IPS-15b (cell line): ENCODE data around the gene COPRS.
"Not testable (repeated sequence)": the region's sequence is repeated elsewhere in the genome, so short reads cannot be mapped to it uniquely, and the experiment has no call there.

ENCODE experiments used
- H3K27me3 ChIP-seq: one replicate; pipeline ENCODE4 v1.6.1; 2013; ENCODE audit warnings: low read length; ENCODE audit not compliant: control insufficient read depth, insufficient read depth
- H3K36me3 ChIP-seq: one replicate; pipeline ENCODE4 v1.6.1; 2013; ENCODE audit warnings: low read length; ENCODE audit not compliant: control insufficient read depth, insufficient read depth
- H3K4me1 ChIP-seq: one replicate; pipeline ENCODE4 v1.6.1; 2013; ENCODE audit warnings: mild to moderate bottlenecking, low read length; ENCODE audit not compliant: control insufficient read depth, insufficient read depth
- H3K4me3 ChIP-seq: one replicate; pipeline ENCODE4 v1.5.1; 2013; ENCODE audit warnings: low read depth, low read length
- H3K9ac ChIP-seq: one replicate; pipeline ENCODE4 v1.6.1; 2013; ENCODE audit warnings: low read depth, mild to moderate bottlenecking, low read length
- H3K9me3 ChIP-seq: one replicate; pipeline ENCODE4 v1.6.1; 2013; ENCODE audit warnings: mild to moderate bottlenecking, low read length; ENCODE audit not compliant: control insufficient read depth, insufficient read depth

The COPRS gene

GRCh38 chr17:31823014-31823413 is 36.0 kb downstream of the COPRS start:
- H3K36me3 ChIP-seq: no peaks in the 10 kb centered on the region
- H3K27me3 ChIP-seq: no peaks in the 10 kb centered on the region
- H3K4me1 ChIP-seq: no peaks in the 10 kb centered on the region
- H3K4me3 ChIP-seq: no peak overlapping the region
- no peak overlapping the region for H3K9ac ChIP-seq
- H3K9me3 ChIP-seq: no peaks in the 10 kb centered on the region

- Histone ChIP-seq H3K9me3 (no peaks in the 10 kb centered on the region), H3K4me3 (no peak overlapping the region), H3K4me1 (no peaks in the 10 kb centered on the region), H3K27me3 (no peaks in the 10 kb centered on the region), H3K9ac (no peak overlapping the region), H3K36me3 (no peaks in the 10 kb centered on the region)
Observed at GRCh38 chr17:31820691-31821435, 38.2 kb downstream of the COPRS start.

GRCh38 chr17:31819578-31819977 is 39.5 kb downstream of the COPRS start:
- no peaks in the 10 kb centered on the region for H3K36me3 ChIP-seq
- no peak overlapping the region for H3K9ac ChIP-seq
- no peak overlapping the region for H3K4me3 ChIP-seq
- no peaks in the 10 kb centered on the region for H3K27me3 ChIP-seq
- no peaks in the 10 kb centered on the region for H3K9me3 ChIP-seq
- no peaks in the 10 kb centered on the region for H3K4me1 ChIP-seq

GRCh38 chr17:31818863-31819262 is 40.2 kb downstream of the COPRS start:
- not testable (repeated sequence) for H3K4me1 ChIP-seq, H3K9me3 ChIP-seq, H3K36me3 ChIP-seq, H3K27me3 ChIP-seq, H3K4me3 ChIP-seq, H3K9ac ChIP-seq

- H3K36me3 ChIP-seq: no peaks in the 10 kb centered on the region
- no peak overlapping the region for H3K9ac ChIP-seq
- H3K4me3 ChIP-seq: no peak overlapping the region
- H3K4me1 ChIP-seq: no peaks in the 10 kb centered on the region
- H3K9me3 ChIP-seq: no peaks in the 10 kb centered on the region
- H3K27me3 ChIP-seq: no peaks in the 10 kb centered on the region
Observed at GRCh38 chr17:31815212-31815730, 43.8 kb downstream of the COPRS start.

- no peaks in the 10 kb centered on the region for H3K9me3 ChIP-seq
- H3K27me3 ChIP-seq: no peaks in the 10 kb centered on the region
- H3K4me3 ChIP-seq: no peak overlapping the region
- H3K4me1 ChIP-seq: no peaks in the 10 kb centered on the region
- H3K9ac ChIP-seq: no peak overlapping the region
- no peaks in the 10 kb centered on the region for H3K36me3 ChIP-seq
Observed at GRCh38 chr17:31811101-31811500, 47.9 kb downstream of the COPRS start.

GRCh38 chr17:31809876-31810275 is 49.2 kb downstream of the COPRS start:
- H3K4me1 ChIP-seq, H3K4me3 ChIP-seq, H3K36me3 ChIP-seq, H3K9ac ChIP-seq, H3K9me3 ChIP-seq, H3K27me3 ChIP-seq: not testable (repeated sequence)

- Histone ChIP-seq H3K9ac (no peak overlapping the region), H3K4me3 (no peak overlapping the region), H3K9me3 (no peaks in the 10 kb centered on the region), H3K4me1 (no peaks in the 10 kb centered on the region), H3K27me3 (no peaks in the 10 kb centered on the region), H3K36me3 (no peaks in the 10 kb centered on the region)
Observed at GRCh38 chr17:31808521-31809050, 50.5 kb downstream of the COPRS start.

- Histone ChIP-seq H3K4me3 (no peak overlapping the region), H3K9me3 (no peaks in the 10 kb centered on the region), H3K9ac (no peak overlapping the region), H3K4me1 (no peaks in the 10 kb centered on the region), H3K27me3 (no peaks in the 10 kb centered on the region), H3K36me3 (no peaks in the 10 kb centered on the region)
Observed at GRCh38 chr17:31807846-31808245, 51.2 kb downstream of the COPRS start.

- H3K9me3 ChIP-seq: no peaks in the 10 kb centered on the region
- H3K36me3 ChIP-seq: no peaks in the 10 kb centered on the region
- H3K9ac ChIP-seq: no peak overlapping the region
- no peak overlapping the region for H3K4me3 ChIP-seq
- no peaks in the 10 kb centered on the region for H3K4me1 ChIP-seq
- H3K27me3 ChIP-seq: no peaks in the 10 kb centered on the region
Observed at GRCh38 chr17:31806921-31807320, 52.1 kb downstream of the COPRS start.

GRCh38 chr17:31803494-31804213 is 55.4 kb downstream of the COPRS start:
- Histone ChIP-seq H3K27me3 (no peaks in the 10 kb centered on the region), H3K4me1 (no peaks in the 10 kb centered on the region), H3K9ac (no peak overlapping the region), H3K9me3 (no peaks in the 10 kb centered on the region), H3K36me3 (no peaks in the 10 kb centered on the region), H3K4me3 (no peak overlapping the region)

- no peak overlapping the region for H3K9ac ChIP-seq
- no peaks in the 10 kb centered on the region for H3K27me3 ChIP-seq
- no peaks in the 10 kb centered on the region for H3K4me1 ChIP-seq
Observed at GRCh38 chr17:31802502-31802901, 56.5 kb downstream of the COPRS start.

More at GRCh38 chr17:31802502-31802901, 56.5 kb downstream of the COPRS start:
- no peaks in the 10 kb centered on the region for H3K36me3 ChIP-seq
- H3K4me3 ChIP-seq: no peak overlapping the region
- no peaks in the 10 kb centered on the region for H3K9me3 ChIP-seq
